GM19193 (cell line): ENCODE measurements around the gene ALCAM.

ENCODE experiments used
- POLR2A ChIP-seq: IDR thresholded peaks from 4 replicates; pipeline ENCODE4 v1.6.1; 2011; ENCODE audit not compliant: insufficient read depth, insufficient read length; ENCODE audit errors: extremely low read depth

Gene ALCAM

GRCh38 chr3:105366326-105367062 is at the start of gene ALCAM:
ALCAM (plus strand) TSS chr3:105366909.
- peak; percentile 68 for TF ChIP-seq POLR2A

- no peak for TF ChIP-seq POLR2A
These were observed 48.9 kb upstream of the ALCAM start for GRCh38 chr3:105317841-105318240.

GRCh38 chr3:105322570-105323273 is 44.0 kb upstream of the ALCAM start:
- TF ChIP-seq POLR2A: no peak

GRCh38 chr3:105323274-105323599 is 43.5 kb upstream of the ALCAM start:
- TF ChIP-seq POLR2A: no peak

- TF ChIP-seq POLR2A: no peak
These were observed 41.8 kb upstream of the ALCAM start for GRCh38 chr3:105324951-105325350.

GRCh38 chr3:105327662-105328337 is 38.9 kb upstream of the ALCAM start:
- no peak for TF ChIP-seq POLR2A

GRCh38 chr3:105328338-105328730 is 38.4 kb upstream of the ALCAM start:
- no peak for TF ChIP-seq POLR2A

- no peak for TF ChIP-seq POLR2A
These were observed 33.7 kb upstream of the ALCAM start for GRCh38 chr3:105332961-105333360.

- TF ChIP-seq POLR2A: no peak
These were observed 32.4 kb upstream of the ALCAM start for GRCh38 chr3:105334138-105334882.

- no peak for TF ChIP-seq POLR2A
These were observed 26.8 kb upstream of the ALCAM start for GRCh38 chr3:105339946-105340345.

- no peak for TF ChIP-seq POLR2A
These were observed 22.7 kb upstream of the ALCAM start for GRCh38 chr3:105343991-105344390.

GRCh38 chr3:105345156-105345555 is 21.6 kb upstream of the ALCAM start:
- no peak for TF ChIP-seq POLR2A

GRCh38 chr3:105347625-105348302 is 18.9 kb upstream of the ALCAM start:
- no peak for TF ChIP-seq POLR2A

- no peak for TF ChIP-seq POLR2A
These were observed 18.4 kb upstream of the ALCAM start for GRCh38 chr3:105348307-105348706.

- no peak for TF ChIP-seq POLR2A
These were observed 16.9 kb upstream of the ALCAM start for GRCh38 chr3:105349684-105350387.

- TF ChIP-seq POLR2A: no peak
These were observed 14.9 kb upstream of the ALCAM start for GRCh38 chr3:105351821-105352220.
